NK-92 (cell line): Measurements from ENCODE around the gene FALEC.

Source experiments
- DNase-seq: peaks from one replicate; lab custom pipeline; 2025; ENCODE audit not compliant: unreplicated experiment; lab: John Stamatoyannopoulos, UW

FALEC gene

GRCh38 chr1:150511985-150512660 lies 3.4 kb upstream of the FALEC start:
- DNase-seq: no peak

DNA sequence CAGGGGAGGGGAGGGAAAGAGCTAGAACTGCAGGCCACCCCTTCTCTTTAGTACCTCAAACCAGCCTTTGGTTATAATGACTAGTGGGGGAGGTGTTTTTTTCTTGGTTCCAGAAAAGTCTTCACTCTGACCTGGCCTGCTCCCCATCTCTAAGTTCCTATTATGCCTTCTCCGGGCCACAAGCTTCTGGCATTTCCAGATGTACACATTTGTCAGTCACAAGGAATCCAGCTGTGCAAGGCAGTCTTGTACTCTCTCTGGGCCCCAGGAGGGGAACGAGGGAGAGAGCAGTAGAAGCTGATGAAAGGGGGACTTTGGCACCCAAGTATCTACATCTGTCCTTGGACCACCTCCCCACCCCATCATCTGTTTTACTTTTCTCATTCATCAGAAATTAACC lies 2.7 kb upstream of the FALEC start:
- DNase-seq: no peak

DNA sequence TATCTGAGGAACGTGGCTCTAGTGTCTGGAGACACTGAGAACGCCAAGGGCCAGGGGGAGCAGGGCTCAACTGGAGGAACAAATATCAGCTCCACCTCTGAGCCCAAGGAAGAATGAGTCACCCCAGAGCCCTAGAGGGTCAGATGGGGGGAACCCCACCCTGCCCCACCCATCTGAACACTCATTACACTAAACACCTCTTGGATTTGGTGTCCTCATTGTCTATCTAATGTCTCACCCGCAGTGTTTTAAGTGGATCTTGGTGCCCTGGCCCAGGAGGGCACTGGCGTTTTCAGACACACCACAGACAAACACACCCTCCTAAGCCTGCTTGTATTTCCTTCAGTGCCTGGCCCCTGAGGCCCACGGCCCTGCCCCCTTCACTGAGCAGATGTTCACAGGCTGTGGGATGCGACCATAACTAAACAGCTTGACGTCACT lies 2.2 kb upstream of the FALEC start:
- no peak for DNase-seq

DNA sequence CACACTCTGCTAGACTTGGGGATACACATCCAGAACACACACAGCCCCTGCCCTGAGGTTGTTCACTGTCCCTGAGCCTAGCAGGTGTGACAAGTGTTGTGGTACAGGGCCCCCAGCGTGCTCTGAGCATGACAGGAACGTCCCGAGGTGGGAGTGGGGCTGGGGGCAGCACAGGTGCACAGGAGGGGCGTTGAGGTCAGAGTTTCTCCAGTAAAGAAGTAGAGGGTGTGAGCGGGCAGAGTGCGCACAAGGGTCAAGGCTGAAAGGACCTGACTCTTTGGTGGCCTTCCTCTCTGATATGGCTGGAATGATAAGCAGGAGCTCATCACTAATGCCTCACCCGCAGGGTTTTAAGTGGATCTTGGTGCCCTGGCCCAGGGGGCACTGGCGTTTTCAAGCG lies 1.3 kb upstream of the FALEC start:
- no peak for DNase-seq

DNA sequence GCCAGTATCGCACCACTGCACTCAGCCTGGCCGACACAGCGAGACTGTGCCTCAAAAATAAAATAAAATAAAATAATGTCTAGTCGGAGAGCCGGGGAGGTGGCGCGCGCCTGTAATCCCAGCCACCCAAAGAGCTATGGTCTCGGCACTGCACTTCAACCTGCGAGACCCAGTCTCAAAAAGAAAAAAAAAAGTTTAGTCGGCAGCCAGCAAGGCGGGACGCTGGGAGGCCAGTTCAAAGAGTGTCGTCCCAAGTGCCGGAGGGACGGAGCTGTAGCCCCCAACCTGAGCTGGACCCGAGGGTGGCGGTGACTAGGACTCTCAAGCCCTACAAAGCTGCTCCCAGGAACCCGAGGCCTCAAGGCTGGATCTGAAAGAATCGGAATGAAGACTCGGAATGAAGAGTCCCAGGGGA lies 632 bp upstream of the FALEC start:
- DNase-seq: no peak

GRCh38 chr1:150516050-150516591 lies 569 bp downstream of the FALEC start:
- no peak for DNase-seq

GRCh38 chr1:150516616-150517015 lies 1.1 kb downstream of the FALEC start:
- DNase-seq: no peak

DNA sequence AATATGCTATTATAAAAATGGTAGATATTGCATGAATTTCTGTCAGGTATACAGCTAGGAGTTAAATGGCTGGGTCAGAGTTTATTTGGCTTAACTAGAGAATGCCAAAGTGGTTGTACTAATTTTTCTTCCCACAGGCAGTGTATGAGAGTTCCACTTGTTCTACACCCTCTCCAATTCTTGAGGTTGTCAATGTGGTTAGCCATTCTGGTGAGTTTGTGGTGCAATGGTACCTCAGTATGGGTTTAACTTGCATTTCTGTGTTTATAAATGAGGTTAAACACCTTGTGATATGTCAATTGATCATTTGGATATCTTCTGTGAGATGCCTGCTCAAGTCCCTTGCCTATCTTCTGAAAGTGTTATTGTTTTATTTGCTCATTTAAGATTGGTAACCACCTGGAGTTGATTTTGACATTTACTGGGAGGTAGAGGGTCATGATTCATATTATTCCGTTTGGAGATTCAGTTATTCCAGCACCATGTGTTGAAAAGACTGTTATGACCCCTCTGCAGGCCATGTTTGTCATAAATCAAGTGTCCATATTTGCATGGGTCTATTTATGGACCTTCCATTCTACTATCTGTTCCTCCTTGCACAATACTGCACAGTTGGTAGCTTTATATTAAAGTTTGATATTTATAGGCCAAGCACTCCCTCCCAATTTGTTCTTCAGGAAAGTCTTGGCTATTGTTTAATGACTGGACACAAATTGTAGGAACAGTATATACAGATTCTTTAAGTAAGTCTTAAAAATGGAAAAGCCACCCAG lies 5.8 kb downstream of the FALEC start:
- DNase-seq: no peak

GRCh38 chr1:150525348-150525747 lies 9.8 kb downstream of the FALEC start:
- no peak for DNase-seq

DNA sequence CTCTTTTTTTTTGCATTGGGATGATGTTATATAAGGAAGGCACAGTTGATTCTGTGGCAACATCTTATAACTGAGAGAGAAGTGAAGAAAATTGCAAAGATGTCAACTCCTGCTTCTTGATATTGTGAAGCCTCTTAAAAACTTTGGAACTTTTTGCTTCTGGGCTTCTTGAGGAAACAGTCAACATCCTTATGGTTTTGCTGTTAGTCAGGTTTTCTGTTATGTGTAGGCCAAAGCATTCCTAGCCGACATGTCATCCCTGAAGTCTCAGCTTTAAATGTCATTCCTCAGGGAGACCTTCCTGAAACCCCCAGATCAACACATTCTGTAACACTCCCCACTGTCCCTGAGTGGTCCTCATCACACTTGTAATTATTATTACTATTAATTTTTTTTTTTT lies 12.6 kb downstream of the FALEC start:
- no peak for DNase-seq

GRCh38 chr1:150529017-150529416 lies 13.5 kb downstream of the FALEC start:
- DNase-seq: no peak

DNA sequence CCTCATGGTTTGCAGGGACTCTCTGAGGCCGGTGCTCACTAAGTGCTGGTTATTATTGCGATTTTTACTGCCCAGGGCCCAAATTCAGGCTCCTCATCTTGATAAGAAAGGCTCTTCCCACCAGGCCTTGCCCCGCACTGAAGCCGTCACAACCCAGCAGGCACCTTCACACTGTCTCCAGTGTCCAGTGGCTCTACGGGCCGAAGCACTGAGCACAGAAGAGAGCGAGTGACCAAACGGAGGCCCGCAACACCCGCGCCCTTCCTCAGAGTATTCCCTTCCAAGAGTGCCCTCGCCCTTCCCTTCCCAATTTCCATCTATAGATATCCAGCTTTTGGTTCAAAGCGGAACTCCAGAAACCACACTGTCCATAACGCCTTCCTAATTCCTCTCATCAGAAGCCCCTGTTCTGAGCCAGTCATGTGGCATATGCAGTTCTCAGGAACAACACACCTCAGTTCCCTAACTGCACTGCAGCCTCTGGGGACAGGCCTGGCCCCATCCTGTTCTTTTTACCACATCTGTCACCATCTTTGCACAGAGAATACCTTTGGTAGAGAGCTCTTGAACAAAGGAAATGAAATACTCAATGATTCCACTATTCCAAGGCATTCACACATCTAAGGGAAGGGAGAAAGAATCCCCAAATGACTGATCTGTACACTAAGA lies 15.1 kb downstream of the FALEC start:
- DNase-seq: no peak

DNA sequence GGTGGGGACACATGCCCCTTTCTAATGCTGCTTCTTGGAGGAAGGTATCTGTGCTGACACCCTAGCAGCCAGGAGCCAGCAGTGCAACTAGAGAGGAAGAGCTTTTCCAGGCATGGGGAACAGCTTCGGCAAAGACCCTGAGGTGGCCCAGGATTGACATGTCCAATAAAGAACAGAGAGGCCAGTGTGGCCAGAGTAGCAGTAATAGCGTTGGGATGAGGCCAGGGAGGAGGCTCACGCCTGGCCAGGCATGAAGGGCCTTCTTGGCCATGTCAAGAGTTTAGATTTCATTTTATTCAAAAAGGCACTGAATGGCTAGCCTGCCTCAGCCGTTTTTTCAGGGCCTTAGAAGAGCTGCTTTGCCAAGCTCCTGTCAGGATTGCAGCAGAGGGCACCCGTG lies 17.3 kb downstream of the FALEC start:
- no peak for DNase-seq

DNA sequence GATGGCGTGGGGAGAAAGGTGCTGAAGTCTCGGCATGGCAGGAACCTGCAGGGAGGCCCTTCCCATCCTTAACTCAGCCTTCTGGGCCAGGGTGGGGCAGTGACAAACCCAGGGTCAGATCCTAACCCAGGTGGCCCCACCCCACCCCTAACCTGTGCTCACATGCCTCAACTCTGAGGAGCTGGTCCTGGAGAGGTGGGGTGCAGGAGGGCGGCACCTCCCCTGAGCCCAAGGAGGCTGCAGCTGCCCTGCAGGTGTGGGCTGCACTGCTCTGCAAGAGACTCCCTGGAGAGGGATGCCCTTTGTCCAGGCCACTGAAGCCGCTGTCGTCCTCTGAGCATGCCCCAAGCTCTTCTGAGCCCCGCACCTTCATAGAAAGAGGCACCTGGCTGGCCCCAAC lies 18.4 kb downstream of the FALEC start:
- no peak for DNase-seq

GRCh38 chr1:150535511-150536287 lies 20.1 kb downstream of the FALEC start:
- no peak for DNase-seq

DNA sequence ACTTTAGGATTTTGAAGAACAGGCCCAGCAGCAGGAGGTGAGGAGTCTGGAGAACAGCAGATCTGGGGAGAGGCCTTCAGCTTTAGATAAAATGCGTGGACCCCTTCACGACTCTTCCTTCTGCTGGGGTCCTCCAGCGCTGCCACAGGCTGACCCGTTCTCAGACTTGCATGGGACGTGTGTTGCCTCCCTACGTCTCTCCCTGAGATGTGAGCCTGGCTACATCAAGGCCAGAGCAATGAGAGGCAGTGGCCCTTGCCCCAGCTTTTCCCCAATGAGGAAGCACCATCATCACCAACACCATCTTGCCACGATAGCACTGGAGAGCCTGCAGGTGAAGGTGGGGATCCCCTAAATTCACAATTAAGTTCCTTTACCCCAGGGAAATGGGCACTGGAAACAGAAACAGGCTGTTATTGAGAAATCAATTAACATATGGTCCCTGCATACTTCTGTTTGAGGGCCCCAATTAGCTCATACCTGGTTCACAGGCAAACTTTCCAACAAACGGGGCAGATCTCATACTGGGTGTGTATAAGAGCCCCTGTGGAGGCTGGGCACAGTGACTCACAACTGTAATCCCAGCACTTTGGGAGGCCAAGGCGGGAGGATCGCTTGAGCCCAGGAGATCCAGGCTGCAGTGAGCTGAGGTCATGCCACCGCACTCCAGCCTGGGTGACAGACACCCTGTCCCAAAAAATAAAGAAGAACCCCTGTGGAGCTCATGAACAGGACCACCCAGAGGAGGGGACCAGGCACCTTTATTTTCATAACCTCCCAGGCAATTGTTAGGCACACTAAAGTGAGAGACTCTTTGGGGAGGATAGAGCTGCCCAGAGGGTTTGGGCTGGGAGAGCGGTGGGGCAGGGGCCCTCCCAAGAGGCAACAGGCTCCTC lies 21.5 kb downstream of the FALEC start:
- DNase-seq: no peak

- DNase-seq: no peak
Measured at GRCh38 chr1:150537732-150538684, 22.5 kb downstream of the FALEC start.

GRCh38 chr1:150543500-150544143 lies 28.1 kb downstream of the FALEC start:
- DNase-seq: no peak
